ENCODE data around the gene BPI.
A peak's percentile ranks its signal among the peaks of the same experiment; 100 is the strongest.
"Not testable (repeated sequence)": the region's sequence is repeated elsewhere in the genome, so short reads cannot be mapped to it uniquely, and the experiment has no call there.

BPI gene

DNA sequence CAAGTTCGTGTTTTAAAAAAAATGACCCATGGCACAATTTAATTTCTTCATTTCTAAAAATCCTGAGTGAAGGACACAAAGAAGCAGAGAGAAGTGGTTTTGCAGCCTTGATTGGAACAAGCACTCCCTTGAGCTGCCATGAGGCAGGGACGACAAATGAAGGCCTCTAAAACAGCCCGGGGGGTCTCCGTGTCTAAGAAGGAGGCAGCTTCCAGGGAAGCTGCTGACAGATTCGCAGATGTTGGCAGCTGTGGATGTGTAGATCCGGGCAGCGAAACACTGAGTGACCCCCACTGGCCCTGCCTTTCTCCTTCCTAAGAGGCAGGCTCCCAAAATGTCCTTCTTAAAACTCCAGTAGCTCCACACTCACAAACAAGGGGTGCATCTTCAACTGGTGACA is 32.8 kb downstream of the BPI start:
- no peak for ATAC-seq
- DNase-seq, result no peak

GRCh38 chr20:38337561-38338140 is 33.7 kb downstream of the BPI start:
- ATAC-seq, result no peak

DNA sequence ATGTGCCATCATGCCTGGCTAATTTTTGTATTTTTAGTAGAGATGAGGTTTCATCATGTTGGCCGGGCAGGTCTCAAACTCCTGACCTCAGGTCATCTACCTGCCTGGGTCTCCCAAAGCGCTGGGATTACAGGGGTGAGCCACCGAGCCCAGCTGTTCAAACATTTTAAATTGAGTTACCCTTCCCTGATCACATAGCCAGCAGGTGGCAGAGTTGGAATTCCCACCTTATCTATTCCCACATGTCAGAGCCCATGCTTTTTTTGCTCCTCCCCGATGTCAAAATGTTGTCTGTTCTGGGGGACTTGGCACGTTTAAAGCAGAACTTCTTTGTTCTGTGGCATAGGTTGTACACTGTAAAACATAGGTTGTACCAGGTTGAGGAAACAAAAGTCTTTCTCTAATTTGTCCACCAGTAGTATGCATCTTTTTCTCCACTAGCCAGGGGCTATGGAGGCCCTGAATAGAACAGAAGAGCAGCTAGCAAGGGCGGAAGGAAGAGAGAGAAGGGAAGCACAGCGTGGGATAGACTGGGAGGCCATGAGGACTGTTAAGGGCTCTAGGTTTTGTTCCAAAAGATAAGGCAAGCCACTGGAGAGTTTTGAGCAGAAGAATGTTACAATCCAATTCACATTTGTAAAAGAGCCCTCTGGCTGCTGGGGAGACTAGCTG is 35.0 kb downstream of the BPI start:
- ATAC-seq (no peak), DNase-seq (no peak)

More at GRCh38 chr20:38337561-38338140, 33.7 kb downstream of the BPI start:
- peak; percentile 52 for DNase-seq

DNA sequence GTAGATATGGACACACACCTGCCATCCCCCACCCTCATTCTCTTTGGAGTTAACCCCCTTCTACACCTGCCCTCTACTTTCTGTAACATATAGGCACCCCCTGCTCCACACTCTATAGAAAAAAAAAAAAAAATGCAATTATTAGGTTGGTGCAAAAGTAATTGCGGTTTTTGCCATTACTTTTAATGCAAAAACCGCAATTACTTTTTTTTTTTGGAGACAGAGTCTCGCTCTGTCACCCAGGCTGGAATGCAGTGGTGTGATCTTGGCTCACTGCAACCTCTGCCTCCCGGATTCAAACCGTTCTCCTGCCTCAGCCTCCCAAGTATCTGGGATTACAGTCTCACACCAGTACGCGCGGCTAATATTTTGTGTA is 35.6 kb downstream of the BPI start:
- not testable (repeated sequence) for ATAC-seq, DNase-seq

DNA sequence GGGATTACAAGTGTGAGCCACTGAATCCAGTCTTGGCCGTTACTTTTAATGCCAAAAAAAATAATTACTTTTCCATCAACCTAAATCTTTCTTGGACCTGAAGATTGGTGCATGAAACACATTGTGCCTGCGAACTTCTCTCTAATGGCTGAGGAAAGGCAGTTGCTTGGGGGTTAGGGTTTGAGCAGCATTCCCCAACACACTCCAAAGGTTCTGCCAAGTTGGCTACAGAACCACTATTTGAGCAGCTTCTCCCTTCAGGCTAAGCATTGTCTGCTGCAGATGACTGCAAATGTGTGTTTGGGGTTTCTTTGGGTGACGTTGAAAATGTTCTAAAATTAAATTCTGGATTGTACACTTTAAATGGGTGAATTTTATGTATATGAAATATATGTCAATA is 36.0 kb downstream of the BPI start:
- no peak for ATAC-seq
- DNase-seq, result no peak

DNA sequence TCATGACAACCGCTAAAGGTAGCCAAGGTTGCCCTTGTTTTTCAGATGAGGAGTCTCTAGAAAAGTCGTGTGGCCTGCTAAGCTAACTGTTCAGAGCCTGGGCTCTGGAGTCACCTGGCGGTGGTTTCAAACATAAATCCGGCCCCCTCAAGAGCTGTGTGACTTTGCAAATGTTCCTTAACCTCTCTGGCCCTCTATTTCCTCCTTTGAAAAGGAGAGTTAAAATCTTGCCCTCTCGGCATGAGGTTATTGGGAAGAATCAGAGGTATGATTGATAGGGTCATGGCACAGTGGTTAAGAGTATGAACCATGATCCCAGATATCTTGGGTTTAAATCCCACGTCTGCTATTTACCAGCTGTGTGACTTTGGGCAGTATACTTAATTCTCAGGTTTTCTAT is 36.7 kb downstream of the BPI start:
- DNase-seq, result no peak
- ATAC-seq, result no peak

DNA sequence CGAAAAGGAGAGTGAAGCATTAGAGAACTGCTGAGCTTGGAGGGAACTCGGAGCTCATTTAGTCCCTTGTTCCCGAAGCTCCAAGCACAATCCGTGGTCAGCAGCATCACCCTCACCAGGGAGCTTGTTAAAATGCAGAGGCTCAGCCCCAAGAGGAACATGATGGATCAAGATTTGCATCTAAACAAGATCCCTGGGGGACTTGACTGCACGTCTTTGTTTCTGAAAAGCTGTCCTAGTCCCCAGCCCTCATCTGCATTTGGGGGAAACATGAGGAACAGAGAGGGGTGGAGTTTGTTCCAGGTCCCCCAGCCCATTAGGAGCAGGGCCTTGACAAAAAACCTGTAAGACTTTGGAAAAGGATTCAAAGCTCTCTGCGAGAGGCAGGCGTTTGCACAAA is 38.3 kb downstream of the BPI start:
- no peak for ATAC-seq
- DNase-seq, result no peak

GRCh38 chr20:38342713-38343310 is 38.9 kb downstream of the BPI start:
- ATAC-seq, result no peak

GRCh38 chr20:38343311-38344106 is 39.6 kb downstream of the BPI start:
- ATAC-seq (no peak), DNase-seq (no peak)

More at GRCh38 chr20:38342713-38343310, 38.9 kb downstream of the BPI start:
- no peak for DNase-seq

GRCh38 chr20:38344107-38344701 is 40.2 kb downstream of the BPI start:
- DNase-seq (no peak), ATAC-seq (no peak)

GRCh38 chr20:38345643-38346042 is 41.7 kb downstream of the BPI start:
- DNase-seq (no peak), ATAC-seq (no peak)

- ATAC-seq (no peak), DNase-seq (no peak)
Observed at GRCh38 chr20:38346247-38346651, 42.3 kb downstream of the BPI start, which contains the start of gene LBP. TSS of gene LBP (plus strand) at chr20:38346482. CDS start at chr20:38346517, 35 bp downstream.

GRCh38 chr20:38346741-38347140 is 42.8 kb downstream of the BPI start:
- DNase-seq (no peak), ATAC-seq (no peak)

GRCh38 chr20:38349856-38350255 is 45.9 kb downstream of the BPI start:
- ATAC-seq (no peak), DNase-seq (no peak)

- DNase-seq (no peak), ATAC-seq (no peak)
Observed at GRCh38 chr20:38350879-38351775, 47.2 kb downstream of the BPI start.

DNA sequence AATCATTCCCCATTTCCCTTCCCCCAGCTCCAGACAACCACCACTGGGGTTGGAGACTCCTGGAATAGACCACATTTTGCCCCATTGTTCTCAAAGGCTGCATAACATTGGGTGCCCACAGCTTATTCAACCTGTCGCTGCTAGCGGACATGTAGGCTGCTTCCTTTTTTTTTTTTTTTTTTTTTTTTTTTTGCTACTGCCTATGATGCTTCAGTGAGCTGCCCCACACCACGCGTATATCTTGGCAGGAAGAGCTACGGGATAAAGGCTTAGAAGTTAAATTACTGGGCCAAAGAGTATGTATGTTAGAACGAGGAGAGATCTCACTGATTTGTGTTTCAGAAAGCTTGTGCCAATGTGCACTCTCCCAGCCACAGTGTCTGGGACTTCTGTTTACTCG is 49.4 kb downstream of the BPI start:
- ATAC-seq (no peak), DNase-seq (no peak)

DNA sequence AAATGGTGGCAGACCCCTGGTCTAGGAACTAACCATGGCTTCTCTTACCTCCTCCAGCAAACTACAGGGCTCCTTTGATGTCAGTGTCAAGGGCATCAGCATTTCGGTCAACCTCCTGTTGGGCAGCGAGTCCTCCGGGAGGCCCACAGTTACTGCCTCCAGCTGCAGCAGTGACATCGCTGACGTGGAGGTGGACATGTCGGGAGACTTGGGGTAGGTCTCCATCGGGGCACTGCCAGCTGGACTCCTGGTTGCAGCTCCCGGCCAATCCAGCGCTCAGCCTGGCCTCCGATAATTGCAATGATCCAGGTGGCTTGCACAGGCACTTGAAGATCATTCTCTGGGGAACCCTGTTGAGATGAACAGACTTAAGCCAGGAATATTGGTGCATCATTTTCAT is 50.3 kb downstream of the BPI start:
- DNase-seq, result no peak
- ATAC-seq, result no peak

DNA sequence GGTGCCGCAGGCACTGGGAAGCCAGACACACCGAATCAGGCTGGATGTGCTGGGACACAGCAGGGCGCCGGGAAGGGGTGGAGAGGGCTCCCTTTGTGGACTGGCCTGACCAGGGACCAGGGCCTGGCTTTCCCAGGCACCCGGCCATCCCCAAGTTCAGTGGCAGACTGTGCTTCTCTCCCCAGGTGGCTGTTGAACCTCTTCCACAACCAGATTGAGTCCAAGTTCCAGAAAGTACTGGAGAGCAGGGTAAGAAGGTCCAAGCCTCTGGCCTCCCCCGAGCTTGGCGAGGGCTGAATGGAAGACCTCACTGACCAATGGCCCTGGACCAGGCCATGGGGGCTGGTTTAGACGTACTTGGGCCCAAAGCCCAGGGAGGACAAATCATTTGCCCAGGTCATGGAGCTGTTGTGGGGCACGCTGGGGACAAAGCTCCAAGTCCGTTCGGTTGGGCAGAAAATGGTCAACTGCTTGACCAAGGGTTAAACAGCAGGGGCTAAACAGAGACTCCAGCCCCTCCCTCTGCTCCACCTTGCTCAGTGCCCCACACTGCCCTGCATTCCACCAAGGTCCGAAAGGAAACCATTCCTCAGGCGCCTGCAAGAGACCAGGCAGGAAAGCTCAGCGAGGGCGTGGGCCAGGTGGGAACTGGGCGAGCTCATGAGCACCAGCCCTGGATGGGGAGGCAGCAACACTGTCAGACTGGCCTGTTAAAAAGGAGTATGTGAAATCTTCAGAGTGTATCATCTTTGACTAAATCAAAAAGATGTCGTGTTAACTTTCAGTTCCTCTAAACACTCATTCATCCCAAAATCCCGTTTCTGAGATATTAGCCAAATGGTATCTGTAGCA is 51.4 kb downstream of the BPI start:
- ATAC-seq (no peak), DNase-seq (no peak)

DNA sequence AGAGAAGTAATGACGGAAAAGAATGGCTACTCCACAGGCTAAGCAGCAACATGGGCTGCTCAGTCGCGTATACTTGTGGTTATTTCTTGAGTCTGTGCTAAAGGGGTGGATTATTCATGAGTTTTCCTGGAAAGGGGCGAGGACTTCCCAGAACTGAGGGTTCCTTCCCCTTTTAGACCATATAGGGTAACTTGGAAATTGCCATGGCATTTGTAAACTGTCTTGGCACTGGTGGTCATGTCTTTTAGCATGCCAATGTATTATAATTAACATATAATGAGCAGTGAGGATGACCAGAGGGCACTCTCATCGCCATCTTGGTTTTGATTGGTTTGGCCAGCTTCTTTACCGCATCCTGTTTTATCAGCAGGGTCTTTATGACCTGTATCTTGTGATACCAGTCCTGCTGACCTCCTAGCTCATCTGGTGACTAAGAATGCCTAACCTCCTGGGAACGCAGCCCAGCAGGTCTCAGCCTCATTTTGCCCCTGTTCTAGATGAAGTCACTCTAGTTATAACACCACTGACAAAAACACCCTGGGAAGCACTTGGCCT is 53.8 kb downstream of the BPI start:
- DNase-seq, result peak; percentile 9

GRCh38 chr20:38358556-38358955 is 54.6 kb downstream of the BPI start:
- DNase-seq (no peak), ATAC-seq (no peak)

More for the DNA sequence above, 53.8 kb downstream of the BPI start:
- ATAC-seq, result no peak
